ENCODE measurements around the gene CNNM4.

GRCh38 chr2:96753661-96754282 lies 6.9 kb upstream of the CNNM4 start:
- TF ChIP-seq SUZ12 (IDR thresholded peaks at IDR 0.05; ENCODE audit: extremely low read depth, insufficient read depth, insufficient read length) (no peak), YY1 (IDR thresholded peaks at IDR 0.05; ENCODE audit: insufficient read depth, insufficient read length) (no peak), ZNF274 (IDR thresholded peaks at IDR 0.05; ENCODE audit: low read depth, low read length) (no peak)

Measured in NT2/D1 (cell line).